HEK293 (cell line): ENCODE measurements around the gene SBSN.
A peak's percentile ranks its signal among the peaks of the same experiment; 100 is the strongest.

Source experiments
- CTCF ChIA-PET: fragments of 350-600 bp; formaldehyde crosslinking; extraction: SDS; loops from one replicate; lab custom pipeline; 2021; ENCODE audit warnings: antibody characterized with exemption; lab: Yijun Ruan, JAX
- POLR2A ChIA-PET: fragments of 300-600 bp; formaldehyde crosslinking; extraction: SDS; loops from one replicate; lab custom pipeline; 2020; ENCODE audit warnings: antibody characterized with exemption, inconsistent platforms; lab: Yijun Ruan, JAX
- H3K27ac ChIP-seq: fragments of 200-500 bp; sonication (Bioruptor generic); 2 replicates; pipeline ENCODE4 v1.5.1; 2014; ENCODE audit warnings: low read depth, low read length, control low read depth, inconsistent platforms; ENCODE audit errors: extremely low read depth
- H3K36me3 ChIP-seq, 2 experiments: fragments of 200-500 bp in 1 of 2; sonication (Bioruptor generic) in 1 of 2; 1 replicate in 1 of 2; 2 replicates in 1 of 2; pipeline ENCODE4 v1.5.1; 2014 to 2017; ENCODE audit warnings: inconsistent platforms in 2 of 2, low read length in 2 of 2; ENCODE audit not compliant: control insufficient read depth in 2 of 2, insufficient read depth in 1 of 2
- H3K4me1 ChIP-seq: fragments of 200-500 bp; sonication (Bioruptor generic); 2 replicates; pipeline ENCODE4 v1.5.1; 2014; ENCODE audit warnings: mild to moderate bottlenecking, low read length, inconsistent platforms; ENCODE audit not compliant: control insufficient read depth, insufficient read depth
- H3K4me3 ChIP-seq: 2 replicates; pipeline ENCODE4 v1.5.1; 2011; ENCODE audit warnings: low read depth, mild to moderate bottlenecking, control low read depth, low read length, moderate library complexity
- H3K9me3 ChIP-seq: fragments of 200-500 bp; sonication (Bioruptor generic); 2 replicates; pipeline ENCODE4 v1.5.1; 2014; ENCODE audit warnings: low read depth, low read length, inconsistent platforms; ENCODE audit not compliant: control insufficient read depth, insufficient read depth
- PRDM1 ChIP-seq: fragments of 450-650 bp; formaldehyde crosslinking; IDR thresholded peaks from 2 replicates; pipeline ENCODE4; 2016; ENCODE audit warnings: missing biosample characterization, missing genetic modification characterization
- SCRT1 ChIP-seq: fragments of 450-650 bp; formaldehyde crosslinking; IDR thresholded peaks from 2 replicates; pipeline ENCODE4 v1.5.1; 2016; ENCODE audit warnings: missing biosample characterization, missing genetic modification characterization, borderline replicate concordance
- ZNF10 ChIP-seq: fragments of 450-650 bp; formaldehyde crosslinking; IDR thresholded peaks from 2 replicates; pipeline ENCODE4 v1.5.1; 2017; ENCODE audit warnings: missing biosample characterization, missing genetic modification characterization
- ZNF121 ChIP-seq: fragments of 450-650 bp; formaldehyde crosslinking; IDR thresholded peaks from 2 replicates; pipeline ENCODE4 v1.5.1; 2016; ENCODE audit warnings: missing biosample characterization, missing genetic modification characterization
- ZNF148 ChIP-seq: fragments of 450-650 bp; formaldehyde crosslinking; IDR thresholded peaks from 2 replicates; pipeline ENCODE4 v1.5.0; 2017; ENCODE audit warnings: missing biosample characterization, missing genetic modification characterization, borderline replicate concordance
- ZNF16 ChIP-seq: fragments of 450-650 bp; formaldehyde crosslinking; IDR thresholded peaks from 2 replicates; pipeline ENCODE4 v1.5.1; 2016; ENCODE audit warnings: low read depth, missing biosample characterization, missing genetic modification characterization
- ZNF239 ChIP-seq: fragments of 450-650 bp; formaldehyde crosslinking; IDR thresholded peaks from 2 replicates; pipeline ENCODE4 v1.5.1; 2016; ENCODE audit warnings: missing biosample characterization, missing genetic modification characterization
- ZNF311 ChIP-seq: fragments of 450-650 bp; formaldehyde crosslinking; IDR thresholded peaks from 2 replicates; pipeline ENCODE4 v1.5.1; 2017; ENCODE audit warnings: missing biosample characterization, missing genetic modification characterization, borderline replicate concordance
- ZNF571 ChIP-seq: fragments of 450-650 bp; formaldehyde crosslinking; IDR thresholded peaks from 2 replicates; pipeline ENCODE4 v1.5.0; 2017; ENCODE audit warnings: missing biosample characterization, missing genetic modification characterization
- ZNF580 ChIP-seq: fragments of 450-650 bp; formaldehyde crosslinking; IDR thresholded peaks from 2 replicates; pipeline ENCODE4 v1.5.1; 2016; ENCODE audit warnings: missing biosample characterization, missing genetic modification characterization
- ZNF624 ChIP-seq: fragments of 450-650 bp; formaldehyde crosslinking; IDR thresholded peaks from 2 replicates; pipeline ENCODE4 v1.5.1; 2017; ENCODE audit warnings: missing biosample characterization, missing genetic modification characterization
- ZNF747 ChIP-seq: fragments of 450-650 bp; formaldehyde crosslinking; IDR thresholded peaks from 2 replicates; pipeline ENCODE4 v1.5.1; 2016; ENCODE audit warnings: missing biosample characterization, missing genetic modification characterization
- ZNF76 ChIP-seq: fragments of 450-650 bp; formaldehyde crosslinking; IDR thresholded peaks from 2 replicates; pipeline ENCODE4; 2016; ENCODE audit warnings: low read depth, missing biosample characterization, missing genetic modification characterization, borderline replicate concordance
- ZNF792 ChIP-seq: fragments of 450-650 bp; formaldehyde crosslinking; IDR thresholded peaks from 2 replicates; pipeline ENCODE4 v1.5.1; 2016; ENCODE audit warnings: missing biosample characterization, missing genetic modification characterization
- TF ChIP-seq, protein P1 (sequence below): fragments of 450-650 bp; formaldehyde crosslinking; IDR thresholded peaks from 2 replicates; pipeline ENCODE4 v1.5.1; 2016; ENCODE audit warnings: missing biosample characterization, missing genetic modification characterization
- TF ChIP-seq, protein P2 (sequence below): fragments of 450-650 bp; formaldehyde crosslinking; IDR thresholded peaks from 2 replicates; pipeline ENCODE4 v1.5.1; 2016; ENCODE audit warnings: missing biosample characterization, missing genetic modification characterization
- TF ChIP-seq, protein P3 (sequence below): fragments of 450-650 bp; formaldehyde crosslinking; IDR thresholded peaks from 2 replicates; pipeline ENCODE4 v1.5.1; 2016; ENCODE audit warnings: missing biosample characterization, missing genetic modification characterization

Gene SBSN

GRCh38 chr19:35509018-35509652 lies 19.0 kb downstream of the SBSN start (continued):
- TF ChIP-seq ZNF571 (tag by site-specific recombination) (no peak), ZNF311 (tag by site-specific recombination) (no peak), ZNF148 (tag by site-specific recombination) (no peak), ZNF580 (tag by site-specific recombination) (no peak), ZNF624 (tag by site-specific recombination) (no peak), ZNF10 (no peak; the same call in 1 of the 2 replicates), ZNF121 (tag by site-specific recombination) (no peak), ZNF792 (no peak), ZNF76 (tag by site-specific recombination) (peak; percentile 49; the same call in 1 of the 2 replicates), ZNF239 (tag by site-specific recombination) (no peak), SCRT1 (peak; percentile 74; the same call in 1 of the 2 replicates), ZNF747 (no peak)
- TF ChIP-seq, protein P1, sequence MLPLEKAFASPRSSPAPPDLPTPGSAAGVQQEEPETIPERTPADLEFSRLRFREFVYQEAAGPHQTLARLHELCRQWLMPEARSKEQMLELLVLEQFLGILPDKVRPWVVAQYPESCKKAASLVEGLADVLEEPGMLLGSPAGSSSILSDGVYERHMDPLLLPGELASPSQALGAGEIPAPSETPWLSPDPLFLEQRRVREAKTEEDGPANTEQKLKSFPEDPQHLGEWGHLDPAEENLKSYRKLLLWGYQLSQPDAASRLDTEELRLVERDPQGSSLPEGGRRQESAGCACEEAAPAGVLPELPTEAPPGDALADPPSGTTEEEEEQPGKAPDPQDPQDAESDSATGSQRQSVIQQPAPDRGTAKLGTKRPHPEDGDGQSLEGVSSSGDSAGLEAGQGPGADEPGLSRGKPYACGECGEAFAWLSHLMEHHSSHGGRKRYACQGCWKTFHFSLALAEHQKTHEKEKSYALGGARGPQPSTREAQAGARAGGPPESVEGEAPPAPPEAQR (tag by site-specific recombination) = 0 out of 2 replicates have a peak, but pooled peaks have one; percentile 23
- TF ChIP-seq, protein P2, sequence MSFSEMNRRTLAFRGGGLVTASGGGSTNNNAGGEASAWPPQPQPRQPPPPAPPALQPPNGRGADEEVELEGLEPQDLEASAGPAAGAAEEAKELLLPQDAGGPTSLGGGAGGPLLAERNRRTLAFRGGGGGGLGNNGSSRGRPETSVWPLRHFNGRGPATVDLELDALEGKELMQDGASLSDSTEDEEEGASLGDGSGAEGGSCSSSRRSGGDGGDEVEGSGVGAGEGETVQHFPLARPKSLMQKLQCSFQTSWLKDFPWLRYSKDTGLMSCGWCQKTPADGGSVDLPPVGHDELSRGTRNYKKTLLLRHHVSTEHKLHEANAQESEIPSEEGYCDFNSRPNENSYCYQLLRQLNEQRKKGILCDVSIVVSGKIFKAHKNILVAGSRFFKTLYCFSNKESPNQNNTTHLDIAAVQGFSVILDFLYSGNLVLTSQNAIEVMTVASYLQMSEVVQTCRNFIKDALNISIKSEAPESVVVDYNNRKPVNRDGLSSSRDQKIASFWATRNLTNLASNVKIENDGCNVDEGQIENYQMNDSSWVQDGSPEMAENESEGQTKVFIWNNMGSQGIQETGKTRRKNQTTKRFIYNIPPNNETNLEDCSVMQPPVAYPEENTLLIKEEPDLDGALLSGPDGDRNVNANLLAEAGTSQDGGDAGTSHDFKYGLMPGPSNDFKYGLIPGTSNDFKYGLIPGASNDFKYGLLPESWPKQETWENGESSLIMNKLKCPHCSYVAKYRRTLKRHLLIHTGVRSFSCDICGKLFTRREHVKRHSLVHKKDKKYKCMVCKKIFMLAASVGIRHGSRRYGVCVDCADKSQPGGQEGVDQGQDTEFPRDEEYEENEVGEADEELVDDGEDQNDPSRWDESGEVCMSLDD (tag by site-specific recombination) = no peak
- TF ChIP-seq, protein P3, sequence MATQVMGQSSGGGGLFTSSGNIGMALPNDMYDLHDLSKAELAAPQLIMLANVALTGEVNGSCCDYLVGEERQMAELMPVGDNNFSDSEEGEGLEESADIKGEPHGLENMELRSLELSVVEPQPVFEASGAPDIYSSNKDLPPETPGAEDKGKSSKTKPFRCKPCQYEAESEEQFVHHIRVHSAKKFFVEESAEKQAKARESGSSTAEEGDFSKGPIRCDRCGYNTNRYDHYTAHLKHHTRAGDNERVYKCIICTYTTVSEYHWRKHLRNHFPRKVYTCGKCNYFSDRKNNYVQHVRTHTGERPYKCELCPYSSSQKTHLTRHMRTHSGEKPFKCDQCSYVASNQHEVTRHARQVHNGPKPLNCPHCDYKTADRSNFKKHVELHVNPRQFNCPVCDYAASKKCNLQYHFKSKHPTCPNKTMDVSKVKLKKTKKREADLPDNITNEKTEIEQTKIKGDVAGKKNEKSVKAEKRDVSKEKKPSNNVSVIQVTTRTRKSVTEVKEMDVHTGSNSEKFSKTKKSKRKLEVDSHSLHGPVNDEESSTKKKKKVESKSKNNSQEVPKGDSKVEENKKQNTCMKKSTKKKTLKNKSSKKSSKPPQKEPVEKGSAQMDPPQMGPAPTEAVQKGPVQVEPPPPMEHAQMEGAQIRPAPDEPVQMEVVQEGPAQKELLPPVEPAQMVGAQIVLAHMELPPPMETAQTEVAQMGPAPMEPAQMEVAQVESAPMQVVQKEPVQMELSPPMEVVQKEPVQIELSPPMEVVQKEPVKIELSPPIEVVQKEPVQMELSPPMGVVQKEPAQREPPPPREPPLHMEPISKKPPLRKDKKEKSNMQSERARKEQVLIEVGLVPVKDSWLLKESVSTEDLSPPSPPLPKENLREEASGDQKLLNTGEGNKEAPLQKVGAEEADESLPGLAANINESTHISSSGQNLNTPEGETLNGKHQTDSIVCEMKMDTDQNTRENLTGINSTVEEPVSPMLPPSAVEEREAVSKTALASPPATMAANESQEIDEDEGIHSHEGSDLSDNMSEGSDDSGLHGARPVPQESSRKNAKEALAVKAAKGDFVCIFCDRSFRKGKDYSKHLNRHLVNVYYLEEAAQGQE = 0 out of 2 replicates have a peak, but pooled peaks have one; percentile 34

- peaks cover 15% of the 10 kb centered on the region for H3K4me1 ChIP-seq
- no peak overlapping the region for H3K4me3 ChIP-seq
- TF ChIP-seq ZNF16 (tag by site-specific recombination) (no peak), PRDM1 (tag by site-specific recombination) (0 out of 2 replicates have a peak, but pooled peaks have one; percentile 31)
- no peaks in the 10 kb centered on the region; the same call in 1 of the 2 replicates for H3K9me3 ChIP-seq
- CTCF ChIA-PET = interaction anchor here (0.5 to 9.8 kb wide), 12 partner anchors 14 to 394 kb away, joined by 3 to 176 read pairs (median 8); partner anchors contain the start of gene KRTDAP
- POLR2A ChIA-PET = interaction anchor here (0.8 to 2.1 kb wide), 2 partner anchors 13 to 154 kb away, joined by 3 to 7 read pairs; no protein-coding TSS in a partner anchor
- no peak overlapping the region for H3K27ac ChIP-seq
- H3K36me3 ChIP-seq = peaks cover 7 to 39% of the 10 kb centered on the region in 2 experiments
Observed at GRCh38 chr19:35508129-35508528, 20.0 kb downstream of the SBSN start.
